Endometrium (tissue), 2 donors: ENCODE measurements around the gene EPHA8.

Source experiments
- FAIRE-seq: peaks from 2 replicates; lab custom pipeline; 2012; peaks lifted over from hg19 to GRCh38; lab: Jason Lieb, UNC
- donor health status: control.
- donor health status: control.

EPHA8 gene

GRCh38 chr1:22536506-22536905, 26.8 kb upstream of the EPHA8 start:
- FAIRE-seq = no peak

DNA sequence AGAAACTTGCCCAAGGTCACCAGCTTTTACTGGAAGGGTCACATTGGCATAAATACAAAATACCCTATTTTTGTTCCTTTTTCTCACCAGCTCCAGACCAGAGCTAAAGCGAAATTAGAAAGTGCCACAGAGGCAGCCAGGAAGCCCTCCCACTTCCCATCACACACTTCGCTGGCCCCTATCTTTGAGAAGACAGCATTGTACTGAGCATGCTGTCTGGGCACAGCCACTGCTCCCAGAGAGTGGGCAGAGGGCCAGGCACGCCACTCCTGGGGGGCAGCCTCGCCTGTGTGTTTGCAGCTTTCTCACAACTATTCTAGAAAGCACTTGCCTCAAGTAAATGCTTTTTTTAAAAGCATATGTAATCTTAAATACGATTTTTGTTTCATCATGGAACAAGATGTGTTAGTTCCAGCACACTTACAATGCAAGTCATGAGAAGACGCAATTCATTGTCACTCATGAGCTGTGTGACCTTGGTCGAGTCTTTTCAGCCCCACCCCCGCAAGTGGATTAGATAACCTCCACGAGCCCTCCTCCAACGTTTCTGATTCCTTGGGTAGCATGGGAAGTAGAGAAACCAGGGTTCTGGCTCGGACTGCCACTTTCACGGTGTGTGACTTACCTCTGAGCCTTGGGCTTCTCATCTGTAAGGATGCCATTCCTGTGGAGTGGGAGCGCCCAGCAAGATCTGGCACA, 25.7 kb upstream of the EPHA8 start:
- FAIRE-seq = no peak

GRCh38 chr1:22539510-22540118, 23.7 kb upstream of the EPHA8 start:
- FAIRE-seq = no peak

DNA sequence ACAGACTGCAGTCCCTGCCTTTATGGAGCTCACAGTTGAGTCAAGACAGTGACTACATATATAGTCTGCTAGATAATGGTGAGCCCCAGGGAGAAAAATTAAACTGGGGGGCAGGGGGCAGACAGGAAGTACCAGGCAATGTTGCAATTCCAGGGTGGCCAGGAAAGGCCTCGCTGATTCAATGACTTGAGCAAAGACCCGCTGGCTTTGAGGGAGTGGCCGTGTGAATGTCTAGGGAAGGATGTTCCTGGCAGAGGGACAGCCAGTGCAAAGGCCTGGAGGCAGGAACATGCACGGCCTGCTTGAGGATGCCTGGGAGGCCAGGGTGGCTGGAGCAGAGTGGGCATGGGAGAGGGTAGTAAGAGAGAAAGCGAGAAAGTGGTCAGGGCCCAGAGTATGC, 23.0 kb upstream of the EPHA8 start:
- FAIRE-seq = no peak

- FAIRE-seq = no peak
Measured at GRCh38 chr1:22542886-22543285, 20.4 kb upstream of the EPHA8 start.

DNA sequence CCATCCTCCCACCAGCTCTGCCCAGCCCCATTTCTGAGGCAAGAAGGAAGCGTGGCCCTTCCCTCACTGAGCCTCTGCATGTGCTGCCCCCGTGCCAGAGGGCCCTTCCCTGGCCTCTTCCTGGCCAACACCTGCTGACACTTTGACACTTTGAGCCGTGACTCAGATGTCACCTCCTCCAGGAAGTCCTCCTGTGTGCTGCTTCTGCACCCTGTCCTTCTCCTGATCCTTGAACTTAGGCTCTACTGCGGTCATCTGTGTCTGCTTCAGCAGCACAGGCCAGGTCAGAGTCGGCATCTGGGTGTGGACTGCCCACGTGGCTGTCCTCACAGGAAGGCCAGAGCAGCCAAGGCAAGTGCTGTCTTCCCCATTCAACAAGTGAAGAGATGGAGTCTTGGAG, 19.6 kb upstream of the EPHA8 start:
- no peak for FAIRE-seq

DNA sequence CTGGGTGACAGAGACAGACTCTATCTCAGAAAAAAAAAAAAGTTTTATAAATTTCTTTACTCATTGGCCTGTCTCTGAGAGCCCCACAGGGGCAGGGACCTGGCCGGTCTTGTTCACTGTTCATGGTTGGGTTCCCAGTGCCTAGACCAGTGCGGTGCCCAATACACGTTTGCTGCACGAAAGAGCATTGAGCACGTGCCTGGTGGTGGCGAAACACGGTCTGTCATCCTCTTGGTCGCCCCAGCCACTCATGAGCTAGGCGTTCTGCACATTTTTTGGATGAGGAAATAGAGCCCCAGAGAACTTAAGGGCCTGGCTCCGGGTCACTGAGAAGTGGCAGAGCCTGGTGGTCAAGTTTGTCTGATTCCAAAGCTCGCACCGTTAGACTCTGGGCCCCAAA, 18.7 kb upstream of the EPHA8 start:
- FAIRE-seq = no peak

GRCh38 chr1:22545141-22545540, 18.1 kb upstream of the EPHA8 start:
- no peak for FAIRE-seq

GRCh38 chr1:22547186-22547817, 16.0 kb upstream of the EPHA8 start:
- no peak for FAIRE-seq

GRCh38 chr1:22547818-22548462, 15.3 kb upstream of the EPHA8 start:
- FAIRE-seq = no peak

DNA sequence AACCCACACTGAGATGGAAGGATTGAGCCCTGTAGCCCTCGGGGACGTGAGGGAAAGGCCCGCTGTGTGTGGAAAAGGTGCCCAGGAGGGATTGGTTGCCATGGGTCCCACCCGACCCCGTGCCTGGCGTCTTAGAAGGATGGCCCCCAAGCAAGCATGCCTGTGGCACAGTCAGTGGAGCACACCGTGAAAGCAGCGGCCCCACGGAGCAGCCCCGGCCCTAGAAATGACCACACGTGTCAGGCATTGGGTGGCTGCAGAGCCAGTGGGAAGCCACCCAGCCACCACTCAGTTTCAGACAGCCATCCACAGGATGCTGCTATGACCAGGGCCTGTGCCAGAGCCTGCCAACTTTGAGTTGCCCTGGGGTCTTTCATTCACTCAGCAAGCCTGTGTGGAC, 13.3 kb upstream of the EPHA8 start:
- FAIRE-seq = no peak

DNA sequence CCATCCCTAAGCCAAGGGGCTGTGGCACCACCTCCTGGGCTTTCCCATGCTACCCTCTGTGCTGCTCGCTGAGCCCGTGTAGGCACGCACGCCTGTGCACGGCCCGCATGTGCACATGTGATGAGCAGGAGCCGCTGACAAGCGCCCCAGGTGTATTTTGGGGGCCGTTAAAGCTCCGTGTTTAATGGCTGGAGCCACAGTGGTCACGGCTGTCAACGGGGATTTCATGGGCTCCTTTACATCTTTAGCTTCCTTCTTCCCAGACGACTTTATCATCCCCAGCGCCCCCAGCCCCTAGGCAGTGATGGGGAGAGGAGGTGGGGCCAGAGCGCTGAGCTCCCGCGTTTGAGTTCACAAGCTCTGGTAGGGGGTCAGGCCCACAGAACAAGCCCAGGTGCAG, 11.7 kb upstream of the EPHA8 start:
- FAIRE-seq = no peak

GRCh38 chr1:22552021-22552420, 11.3 kb upstream of the EPHA8 start:
- FAIRE-seq = no peak

GRCh38 chr1:22553104-22553880, 10.0 kb upstream of the EPHA8 start:
- no peak for FAIRE-seq

DNA sequence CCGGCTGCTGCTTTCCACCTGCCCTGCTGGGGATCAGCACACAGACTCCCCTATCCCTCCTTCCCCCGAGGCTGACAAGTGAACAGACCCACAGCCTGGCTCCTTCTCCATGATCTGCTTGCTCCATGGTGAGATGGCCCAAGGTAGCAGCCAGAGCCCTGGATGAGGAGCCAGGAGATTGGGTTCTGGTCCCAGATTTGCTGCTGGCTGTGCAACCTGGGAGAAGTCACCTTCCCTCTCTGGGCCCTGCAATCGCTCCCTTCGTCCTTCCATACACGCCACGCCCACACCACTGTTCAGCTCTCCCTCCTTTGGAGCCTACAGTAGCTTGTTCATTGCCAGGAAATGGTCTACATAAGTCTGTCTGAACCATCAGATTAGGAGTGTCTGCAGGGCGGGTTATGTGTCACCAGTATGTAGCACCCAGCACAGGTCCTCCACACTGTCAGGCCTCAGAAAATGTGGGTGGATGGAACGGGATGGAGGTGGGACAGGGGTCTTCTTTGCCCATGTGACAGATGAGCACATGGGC, 9.2 kb upstream of the EPHA8 start:
- FAIRE-seq = no peak

GRCh38 chr1:22555371-22555656, 8.0 kb upstream of the EPHA8 start:
- no peak for FAIRE-seq

DNA sequence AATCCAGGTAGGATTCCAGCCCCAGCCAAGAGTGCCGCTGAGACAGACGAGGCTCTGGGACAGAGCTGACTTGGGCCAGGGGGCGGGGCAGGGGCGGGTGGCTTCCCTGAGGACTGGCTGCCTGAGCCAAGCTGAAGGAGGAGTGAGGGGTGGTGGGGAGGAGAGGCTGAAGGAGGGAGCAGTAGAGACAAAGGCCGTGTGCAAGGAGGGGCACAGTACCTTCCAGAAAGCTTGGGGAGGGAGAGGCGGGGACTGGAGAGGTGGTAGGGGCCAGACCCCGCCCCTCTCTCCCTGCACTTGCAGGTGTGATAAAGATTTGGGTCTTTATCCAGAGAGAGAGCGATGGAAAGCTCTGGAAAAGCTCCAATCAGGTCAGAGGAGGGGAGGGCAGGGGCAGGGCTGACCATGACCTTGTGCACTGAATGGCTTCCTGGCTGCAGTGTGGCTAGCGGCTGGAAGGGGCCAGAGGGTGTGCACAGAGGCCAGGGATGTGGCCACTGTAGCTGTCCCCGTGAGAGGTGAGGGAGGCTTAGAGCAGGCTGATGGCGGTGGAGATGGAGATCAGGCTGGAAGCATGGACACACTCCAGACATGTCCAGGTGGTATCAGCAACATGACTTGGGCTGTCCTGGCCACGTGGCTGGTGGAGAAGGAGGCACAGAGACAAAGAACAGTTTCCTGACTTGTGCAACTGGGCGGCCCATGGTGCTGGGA, 6.7 kb upstream of the EPHA8 start:
- FAIRE-seq = no peak

- FAIRE-seq = no peak
Measured at GRCh38 chr1:22557341-22557950, 5.8 kb upstream of the EPHA8 start.

- no peak for FAIRE-seq
Measured at GRCh38 chr1:22563671-22564602, 648 bp downstream of the EPHA8 start.

GRCh38 chr1:22566161-22566560, 2.9 kb downstream of the EPHA8 start:
- no peak for FAIRE-seq
